ENCODE measurements around the gene ZNF282. TPM values are rescaled to one million over a fixed set of nuclear protein-coding genes. Genes with fewer than 3 reads are reported as not detected.

ZNF282 gene
- total RNA-seq, 1 donor from 2014 or later, result 27.4 TPM

GRCh38 chr7:149191851-149192250, 3.5 kb upstream of the ZNF282 start:
- no peak for DNase-seq (ENCODE audit: low read depth, low spot score)

GRCh38 chr7:149194799-149195179, 557 bp upstream of the ZNF282 start:
- DNase-seq (ENCODE audit: low read depth, low spot score), result no peak

DNA sequence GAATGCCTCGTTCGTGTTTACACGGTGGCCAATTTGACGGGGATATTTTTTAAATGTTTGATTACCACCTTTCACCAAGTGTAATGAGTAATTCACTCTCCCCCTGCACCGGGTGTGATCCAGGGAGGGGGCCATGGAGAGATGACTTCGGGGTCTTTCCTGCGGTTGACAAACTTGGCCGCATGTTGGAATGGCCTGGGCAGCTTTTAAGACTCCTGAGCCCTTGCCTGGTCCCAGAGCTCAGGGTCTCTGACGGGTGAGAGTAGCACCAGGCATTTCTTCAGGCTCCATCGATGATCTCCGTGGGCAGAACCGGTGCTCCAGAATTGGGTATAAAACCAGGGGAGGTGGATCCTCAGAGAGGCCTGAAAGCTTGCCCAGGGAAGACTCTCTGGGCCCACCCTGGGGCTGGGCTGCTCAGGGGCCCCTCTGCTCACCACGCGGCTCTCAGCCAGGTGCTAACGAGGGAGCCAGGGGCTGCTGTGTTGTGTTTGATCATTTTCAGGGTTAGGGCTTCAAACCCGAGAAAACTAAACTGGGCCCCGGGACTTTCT, 882 bp downstream of the ZNF282 start:
- no peak for DNase-seq (ENCODE audit: low read depth, low spot score)

GRCh38 chr7:149196705-149197171, 1.4 kb downstream of the ZNF282 start:
- DNase-seq (ENCODE audit: low read depth, low spot score), result no peak

DNA sequence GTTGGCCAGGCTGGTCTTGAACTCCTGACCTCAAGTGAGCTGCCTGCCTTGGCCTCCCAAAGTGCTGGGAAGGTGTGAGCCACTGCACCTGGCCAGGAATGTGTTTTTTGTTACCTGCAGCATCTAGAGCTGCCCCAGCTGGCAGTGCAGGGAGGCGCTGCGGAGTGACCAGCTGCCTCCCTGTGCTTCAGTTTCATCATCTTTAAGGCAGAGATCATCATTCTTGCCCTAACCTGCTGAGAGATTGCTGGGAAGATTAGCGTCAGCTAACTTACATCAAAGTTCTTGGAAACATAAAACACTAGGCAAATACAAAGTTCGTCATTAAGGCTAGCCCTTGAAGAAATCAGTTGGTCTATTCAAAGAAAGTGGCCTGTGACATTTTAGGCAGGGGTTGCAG, 2.3 kb downstream of the ZNF282 start:
- no peak for DNase-seq (ENCODE audit: low read depth, low spot score)

- no peak for DNase-seq (ENCODE audit: low read depth, low spot score)
These were observed 2.9 kb downstream of the ZNF282 start for GRCh38 chr7:149198161-149198816.

DNA sequence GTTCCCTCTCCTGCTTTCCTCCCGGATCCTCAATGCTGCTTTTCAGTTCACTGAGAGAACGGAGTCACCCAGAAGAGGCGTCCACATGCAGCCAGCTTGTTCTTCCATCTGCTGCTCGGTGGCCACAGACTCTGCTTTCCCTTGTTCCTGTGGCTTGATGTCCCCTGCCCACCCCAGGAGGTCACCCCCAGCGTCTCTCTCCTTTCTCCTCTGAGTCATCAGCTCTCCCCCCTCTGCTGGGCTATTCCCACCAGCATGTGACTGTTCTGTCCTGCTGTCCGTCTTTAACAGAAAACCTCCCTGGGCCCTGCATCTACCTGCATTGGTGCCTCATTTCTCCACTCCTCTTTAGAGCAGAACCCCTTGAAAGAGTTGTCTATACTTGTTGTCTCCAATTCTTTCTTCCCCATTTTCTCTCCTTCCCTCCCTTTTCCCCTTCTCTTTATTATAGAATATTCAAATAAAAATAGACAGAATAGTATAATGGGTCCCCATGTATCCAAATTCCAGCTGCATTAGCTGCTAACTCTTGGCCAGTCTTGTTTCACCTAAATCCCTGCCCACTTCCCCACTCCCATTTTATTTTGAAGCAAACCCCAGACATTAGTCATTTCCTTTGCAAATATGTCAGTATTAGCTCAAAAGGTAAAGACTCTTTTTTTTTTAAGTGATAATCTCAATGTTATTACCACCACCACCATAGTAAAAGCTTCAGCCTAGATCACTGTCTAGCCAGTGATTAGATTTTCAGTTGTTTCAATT, 4.1 kb downstream of the ZNF282 start:
- DNase-seq (ENCODE audit: low read depth, low spot score), result no peak

DNA sequence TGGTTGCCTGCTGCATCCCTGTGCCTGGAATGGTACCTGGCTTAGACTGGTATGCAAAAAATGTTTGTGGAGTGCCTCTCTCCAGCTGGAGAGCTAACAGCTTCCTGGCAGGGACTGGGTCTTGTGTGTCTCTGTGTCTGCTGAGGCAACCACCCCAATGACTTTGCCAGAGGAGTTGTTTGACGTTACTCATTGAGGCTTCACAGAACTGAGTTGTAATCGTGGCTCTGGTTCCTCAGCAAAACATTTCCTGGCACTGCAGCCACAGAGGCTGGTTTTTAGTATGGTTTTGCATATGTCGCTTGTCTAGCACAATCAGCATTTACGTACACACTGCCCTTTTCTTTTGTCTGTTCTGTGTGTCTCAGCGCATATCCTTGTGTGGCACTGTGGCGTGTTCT, 7.5 kb downstream of the ZNF282 start:
- DNase-seq (ENCODE audit: low read depth, low spot score), result no peak

- DNase-seq (ENCODE audit: low read depth, low spot score), result no peak
These were observed 10.5 kb downstream of the ZNF282 start for GRCh38 chr7:149205690-149206381.

DNA sequence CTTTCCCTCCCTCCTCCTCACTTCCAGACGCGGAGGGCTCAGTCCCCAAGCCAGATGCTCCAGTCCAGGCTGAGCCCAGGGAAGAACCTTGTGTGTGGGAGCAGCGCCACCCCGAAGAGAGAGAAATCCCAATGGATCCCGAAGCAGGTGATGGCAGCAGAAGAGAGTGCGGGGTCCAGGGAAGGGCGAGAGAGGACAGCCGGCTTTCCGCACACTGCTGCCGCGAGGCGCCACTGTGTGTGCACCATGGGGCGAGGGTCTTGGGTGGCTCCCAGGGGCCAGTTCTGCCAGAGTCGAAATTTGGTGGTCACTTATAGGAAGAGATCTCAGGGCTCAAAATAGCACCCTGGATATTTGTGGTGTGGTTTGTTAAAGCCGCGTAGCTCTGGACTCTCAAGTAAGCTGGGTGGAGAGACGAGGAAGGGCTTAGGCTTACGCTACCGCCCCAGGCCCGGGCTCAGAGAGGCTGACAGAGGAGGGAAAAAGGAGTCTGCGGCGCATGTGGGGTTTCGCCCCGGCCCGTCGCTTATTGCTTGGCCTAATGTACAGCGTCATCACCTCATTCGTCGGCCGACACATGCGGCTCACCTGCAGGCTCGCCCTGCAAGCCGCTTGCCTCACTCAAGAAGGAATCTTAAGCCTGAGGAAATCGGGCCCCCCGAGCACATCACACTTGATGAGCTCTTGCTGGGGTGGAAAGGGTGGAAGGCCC, 12.1 kb downstream of the ZNF282 start:
- no peak for DNase-seq (ENCODE audit: low read depth, low spot score)

GRCh38 chr7:149209518-149210269, 14.3 kb downstream of the ZNF282 start:
- DNase-seq (ENCODE audit: low read depth, low spot score), result no peak

DNA sequence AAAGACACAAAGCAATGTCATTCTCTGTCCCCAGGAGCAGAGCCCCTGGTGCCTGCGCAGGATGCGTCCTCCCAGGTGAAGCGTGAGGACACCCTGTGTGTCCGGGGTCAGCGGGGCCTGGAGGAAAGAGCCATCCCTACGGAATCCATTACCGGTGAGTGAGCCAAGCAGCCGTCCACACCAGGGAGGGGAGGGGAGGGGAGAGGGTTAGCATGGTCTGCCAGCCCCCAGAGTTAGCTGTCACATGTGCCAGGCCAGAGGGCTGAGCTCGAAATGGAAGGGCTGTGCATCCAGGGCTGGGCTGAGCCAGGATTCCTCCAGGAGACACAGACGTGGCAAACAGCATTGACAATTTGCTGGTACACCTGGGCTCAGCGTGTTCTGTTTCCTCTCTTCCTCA, 15.2 kb downstream of the ZNF282 start:
- no peak for DNase-seq (ENCODE audit: low read depth, low spot score)

DNA sequence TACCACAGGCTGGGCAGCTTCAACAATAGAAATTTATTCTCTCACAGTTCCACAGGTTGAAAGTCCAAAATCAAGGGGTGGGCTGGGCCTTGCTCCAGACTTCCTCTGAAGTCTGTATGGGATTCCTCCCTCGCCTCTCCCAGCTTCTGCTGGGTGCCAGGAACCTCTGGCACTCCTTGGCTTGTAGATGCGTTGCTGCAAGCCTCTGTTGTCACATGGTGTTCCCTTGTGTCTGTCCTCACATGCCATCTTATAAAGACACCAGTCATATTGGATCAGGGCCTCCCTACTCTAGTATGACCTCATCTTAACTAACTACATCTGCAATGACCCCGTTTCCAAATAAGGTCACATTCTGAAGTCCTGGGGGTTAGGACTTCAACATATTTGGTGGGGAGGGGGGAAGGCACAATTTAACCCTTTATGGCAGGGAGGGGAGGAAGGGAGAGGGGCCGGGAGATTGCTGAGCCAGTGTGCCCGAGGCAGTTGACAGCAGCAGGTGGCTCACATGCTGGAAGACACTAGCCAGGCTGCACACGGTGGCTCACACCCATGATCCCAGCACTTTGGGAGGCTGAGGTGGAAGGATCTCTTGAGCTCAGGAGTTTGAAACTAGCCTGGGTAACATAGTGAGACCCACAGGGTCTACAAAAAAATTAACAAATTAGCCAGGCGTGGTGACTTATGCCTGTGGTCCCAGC, 18.8 kb downstream of the ZNF282 start:
- no peak for DNase-seq (ENCODE audit: low read depth, low spot score)

- no peak for DNase-seq (ENCODE audit: low read depth, low spot score)
These were observed 21.1 kb downstream of the ZNF282 start for GRCh38 chr7:149216402-149216801.

GRCh38 chr7:149217570-149217969, 22.2 kb downstream of the ZNF282 start:
- DNase-seq (ENCODE audit: low read depth, low spot score), result peak; percentile 54

DNA sequence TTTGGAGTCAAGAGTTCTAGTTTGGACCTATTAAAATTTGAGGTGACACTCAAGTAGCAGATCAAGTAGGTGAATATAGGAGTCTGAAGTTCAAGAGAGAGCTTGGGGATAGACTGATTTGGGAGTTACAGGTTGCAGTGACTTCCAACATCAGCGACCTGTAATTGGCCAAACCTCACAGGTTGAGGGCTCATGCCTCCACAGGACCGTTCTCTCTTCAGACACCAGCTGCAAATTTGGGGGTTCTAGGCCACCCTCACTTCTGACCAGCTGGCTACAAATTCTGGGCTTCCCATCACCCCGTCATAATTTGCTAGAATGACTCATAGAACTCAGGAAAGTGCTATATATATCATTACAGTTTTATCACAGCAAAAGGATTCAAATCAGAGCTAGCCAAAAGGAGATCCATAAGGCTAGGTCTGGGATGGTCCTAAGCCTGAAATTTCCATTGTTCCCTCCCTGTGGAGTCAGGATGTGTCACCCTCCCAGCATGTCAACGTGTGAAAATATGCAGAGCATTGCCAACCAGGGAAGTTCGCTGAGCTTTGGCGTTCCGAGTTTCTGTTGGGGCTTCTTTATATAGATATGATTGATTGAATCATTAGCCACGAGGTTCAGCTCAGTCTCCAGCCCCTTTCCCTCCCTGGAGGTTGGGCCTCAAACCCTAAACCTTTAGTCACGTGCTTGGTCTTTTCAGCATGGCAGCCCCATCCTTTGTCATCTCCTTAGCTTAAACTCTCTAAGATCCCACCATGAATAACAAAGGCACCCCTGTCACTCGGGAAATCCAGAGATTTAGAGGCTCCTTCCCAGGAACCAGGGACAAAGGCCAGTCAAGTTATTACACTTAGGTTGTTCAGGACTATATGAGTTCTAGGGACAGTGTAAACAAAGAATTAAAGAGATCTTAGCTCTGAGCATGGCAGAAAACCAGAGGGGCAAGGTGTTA, 23.4 kb downstream of the ZNF282 start:
- DNase-seq (ENCODE audit: low read depth, low spot score), result no peak

- no peak for DNase-seq (ENCODE audit: low read depth, low spot score)
These were observed 25.2 kb downstream of the ZNF282 start for GRCh38 chr7:149220534-149220933.

GRCh38 chr7:149223176-149223575, 27.8 kb downstream of the ZNF282 start:
- no peak for DNase-seq (ENCODE audit: low read depth, low spot score)

DNA sequence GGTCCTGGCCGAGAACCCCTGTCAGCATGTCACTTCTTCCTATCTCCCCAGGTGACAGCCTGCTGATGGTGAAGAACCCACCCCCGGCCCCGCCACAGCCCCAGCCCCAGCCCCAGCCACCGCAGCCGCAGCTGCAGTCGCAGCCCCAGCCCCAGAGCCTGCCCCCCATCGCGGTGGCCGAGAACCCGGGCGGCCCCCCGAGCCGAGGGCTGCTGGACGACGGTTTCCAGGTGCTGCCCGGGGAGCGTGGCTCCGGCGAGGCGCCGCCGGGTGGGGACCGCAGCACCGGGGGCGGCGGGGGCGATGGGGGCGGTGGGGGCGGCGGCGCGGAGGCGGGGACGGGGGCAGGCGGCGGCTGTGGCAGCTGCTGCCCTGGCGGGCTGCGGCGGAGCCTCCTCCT, 28.4 kb downstream of the ZNF282 start:
- no peak for DNase-seq (ENCODE audit: low read depth, low spot score)

Data from pulmonary artery endothelial cell (primary cell).